Esophagus squamous epithelium (tissue), 5 donors: ENCODE data around the gene DACT2. TPM values are rescaled to one million over a fixed set of nuclear protein-coding genes. Genes with fewer than 3 reads are reported as not detected.
"Not testable (repeated sequence)": the region's sequence is repeated elsewhere in the genome, so short reads cannot be mapped to it uniquely, and the experiment has no call there.

Experiments
- DNase-seq: peaks from one replicate; lab custom pipeline; 2025; lab: John Stamatoyannopoulos, UW
- H3K27ac ChIP-seq, 4 donors: fragments of 200-600 bp; sonication (generic); one replicate each; pipeline ENCODE4 v1.5.1; 2016 to 2019; ENCODE audit warnings: mild to moderate bottlenecking in 1 of 4
- H3K27me3 ChIP-seq, 4 donors: fragments of 200-600 bp; sonication (generic); 1 replicate in 3 of 4; 2 replicates in 1 of 4; pipeline versions ENCODE4 v1.5.1 to v1.6.0; 2017 to 2021; ENCODE audit warnings: antibody characterized with exemption in 1 of 4
- H3K36me3 ChIP-seq, 3 donors: fragments of 200-600 bp; sonication (generic); one replicate each; pipeline ENCODE4 v1.5.1; 2016 to 2019
- H3K4me1 ChIP-seq, 3 donors: fragments of 200-600 bp; sonication (generic); one replicate each; pipeline ENCODE4 v1.5.1; 2017 to 2019
- H3K4me3 ChIP-seq, 4 donors: fragments of 200-600 bp; sonication (generic); 1 replicate in 3 of 4; 2 replicates in 1 of 4; pipeline ENCODE4 v1.5.1; 2016 to 2019; ENCODE audit warnings: mild to moderate bottlenecking in 2 of 4, moderate library complexity in 1 of 4
- H3K9me3 ChIP-seq, 3 donors: fragments of 200-600 bp; sonication (generic); one replicate each; pipeline ENCODE4 v1.5.1; 2016 to 2019
- CTCF ChIP-seq, 6 experiments: fragments of 450-650 bp in 4 of 6; fragments of 200-600 bp in 2 of 6; sonication (generic) in 2 of 6; IDR thresholded peaks; one replicate each; pipeline ENCODE4 v1.5.1; 2016 to 2019; ENCODE audit warnings: antibody characterized with exemption in 6 of 6, mild to moderate bottlenecking in 4 of 6, moderate library complexity in 4 of 6
- POLR2A ChIP-seq, 4 donors: fragments of 450-650 bp; IDR thresholded peaks; one replicate each; pipeline ENCODE4 v1.6.1; 2017; ENCODE audit warnings: antibody characterized with exemption in 4 of 4, mild to moderate bottlenecking in 4 of 4, moderate library complexity in 3 of 4
- WGBS, 2 donors: methylation state at CpG; one replicate each; pipeline ENCODE4 v1.1.5; 2018; 5-methylcytosine and 5-hydroxymethylcytosine counted together
- intact Hi-C: fragments of 100-400 bp; cut with DNase I; formaldehyde crosslinking; loops from one replicate; pipeline ENCODE4 v1.15.0; 2022
- total RNA-seq, 4 donors: library from RNA; depleted of rRNA; stranded (reverse); fragments of >200 nt; gene quantifications; one replicate each; pipeline ENCODE4 v1.1.0, GENCODE V29; 2016
- donor health status: DM: yes; HTN: yes; CAD: no.

Gene DACT2
- total RNA-seq, 4 donors from 2014 or later, result 0.57 to 2.8 (median 1.9) TPM

GRCh38 chr6:168272415-168273325, 46.9 kb downstream of the DACT2 start:
- DNase-seq, result no peak
- 34 to 44% methylated on average over 15 to 16 of the region's 17 CpGs for WGBS, 2 donors

GRCh38 chr6:168270274-168271172, 49.1 kb downstream of the DACT2 start:
- Histone ChIP-seq H3K9me3 (no peaks in the 10 kb centered on the region), H3K36me3 (no peaks in the 10 kb centered on the region), H3K4me3 (no peak overlapping the region), H3K4me1 (peaks cover 0 to 40% (median 7%) of the 10 kb centered on the region in 3 donors), H3K27me3 (peaks cover 0 to 47% (median 0%) of the 10 kb centered on the region in 4 donors), H3K27ac (no peak overlapping the region)
- no peak for TF ChIP-seq POLR2A (IDR thresholded peaks at IDR 0.05)
- no peak for TF ChIP-seq CTCF (IDR thresholded peaks at IDR 0.05)
- no peak for DNase-seq
- 90 to 93% methylated on average over 10 to 18 of the region's 19 CpGs for WGBS, 2 donors
- intact Hi-C loops, result no loop called here

More at GRCh38 chr6:168272415-168273325, 46.9 kb downstream of the DACT2 start:
- TF ChIP-seq CTCF (IDR thresholded peaks at IDR 0.05), result no peak
- intact Hi-C loops, result no loop called here
- Histone ChIP-seq H3K9me3 (no peaks in the 10 kb centered on the region), H3K4me3 (no peak overlapping the region), H3K27me3 (peaks cover 0 to 50% (median 0%) of the 10 kb centered on the region in 4 donors), H3K27ac (no peak overlapping the region), H3K36me3 (no peaks in the 10 kb centered on the region), H3K4me1 (peaks cover 0 to 26% (median 7%) of the 10 kb centered on the region in 3 donors)

DNA sequence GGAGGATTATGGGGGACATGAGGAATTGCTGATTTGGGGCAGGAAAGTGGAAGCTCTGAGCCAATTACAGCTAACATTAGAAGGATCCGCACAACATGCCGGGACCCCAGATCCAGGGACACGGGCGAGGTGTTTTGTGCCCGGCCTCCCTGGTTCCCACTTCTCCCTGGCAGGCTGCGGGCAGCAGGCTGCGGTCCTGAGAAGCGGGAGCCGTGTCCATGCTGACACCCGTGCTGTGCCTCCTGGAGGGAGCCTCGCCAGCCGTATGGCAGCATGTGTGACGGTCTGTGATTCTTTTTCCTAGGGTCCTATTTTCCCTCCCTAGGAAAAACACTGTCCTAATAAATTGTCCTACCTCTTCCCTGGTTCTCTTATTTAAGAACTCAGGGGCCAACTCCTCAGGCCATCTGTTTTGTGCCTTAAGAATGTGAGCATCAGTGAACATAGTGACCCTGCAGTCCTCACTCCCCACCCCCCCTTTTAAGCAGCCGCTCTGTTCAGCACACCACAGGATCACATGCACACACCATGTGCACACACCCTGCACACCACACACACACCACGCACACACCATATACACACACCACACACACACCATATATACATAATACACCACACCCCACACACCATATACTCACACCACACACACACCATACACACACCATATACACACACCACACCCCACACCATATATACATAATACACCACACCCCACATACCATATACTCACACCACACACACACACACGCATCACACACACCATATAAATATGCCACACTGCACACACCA, 49.9 kb downstream of the DACT2 start:
- no peaks in the 10 kb centered on the region for H3K9me3 ChIP-seq
- H3K27ac ChIP-seq, result no peak overlapping the region
- TF ChIP-seq POLR2A (IDR thresholded peaks at IDR 0.05), result no peak
- no peak for TF ChIP-seq CTCF (IDR thresholded peaks at IDR 0.05)
- WGBS, 2 donors, result 91 to 92% methylated on average over 10 to 16 of the region's 16 CpGs
- no peak overlapping the region for H3K4me3 ChIP-seq
- intact Hi-C loops, result no loop called here
- H3K27me3 ChIP-seq, result peaks cover 0 to 45% (median 0%) of the 10 kb centered on the region in 4 donors
- no peaks in the 10 kb centered on the region for H3K36me3 ChIP-seq
- DNase-seq, result no peak
- H3K4me1 ChIP-seq, result peaks cover 0 to 49% (median 7%) of the 10 kb centered on the region in 3 donors

DNA sequence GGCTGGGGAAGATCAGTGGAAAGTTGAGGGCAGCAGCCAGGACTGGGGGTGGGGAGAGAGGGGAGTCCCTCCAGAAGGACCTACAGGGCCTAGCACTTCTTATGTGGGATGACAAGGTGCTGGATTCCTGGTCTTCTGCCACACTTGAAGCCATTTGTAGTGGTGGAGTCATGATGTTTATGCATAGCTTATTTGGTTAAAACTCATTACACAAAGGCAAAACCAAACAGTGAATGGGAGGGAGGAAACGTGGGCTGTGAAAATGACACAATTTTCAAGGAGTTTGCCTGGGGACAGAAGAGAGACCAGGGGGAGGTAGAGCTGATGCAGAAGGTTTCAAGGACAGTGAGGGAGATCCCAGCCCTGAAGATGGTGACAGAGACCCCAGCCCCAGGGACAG, 50.8 kb downstream of the DACT2 start:
- Histone ChIP-seq H3K4me1 (peaks cover 0 to 56% (median 11%) of the 10 kb centered on the region in 3 donors), H3K27me3 (peaks cover 0 to 37% (median 0%) of the 10 kb centered on the region in 4 donors), H3K27ac (no peak overlapping the region), H3K4me3 (no peak overlapping the region), H3K36me3 (no peaks in the 10 kb centered on the region), H3K9me3 (no peaks in the 10 kb centered on the region)
- no peak for DNase-seq
- intact Hi-C loops, result no loop called here
- WGBS, 2 donors, result 30 to 31% methylated on average over 1 of the region's 1 CpG
- TF ChIP-seq POLR2A (IDR thresholded peaks at IDR 0.05) (no peak), CTCF (IDR thresholded peaks at IDR 0.05) (no peak)

DNA sequence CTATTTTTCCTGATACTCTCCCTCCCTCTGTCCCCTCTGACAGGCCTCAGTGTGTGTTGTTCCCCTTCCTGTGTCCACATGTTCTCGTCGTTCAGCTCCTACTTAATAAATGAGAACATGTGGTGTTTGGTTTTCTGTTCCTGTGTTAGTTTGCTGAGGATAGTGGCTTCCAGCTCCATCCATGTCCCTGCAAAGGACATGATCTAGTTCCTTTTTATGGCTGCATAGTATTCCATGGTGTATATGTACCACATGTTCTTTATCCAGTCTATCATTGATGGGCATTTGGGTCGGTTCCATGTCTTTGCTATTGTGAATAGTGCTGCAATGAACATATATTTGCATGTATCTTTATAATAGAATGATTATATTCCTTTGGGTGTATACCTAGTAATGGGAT, 51.8 kb downstream of the DACT2 start:
- H3K36me3 ChIP-seq, H3K27ac ChIP-seq, H3K4me3 ChIP-seq, DNase-seq, H3K9me3 ChIP-seq, intact Hi-C loops: not testable (repeated sequence)
- WGBS, 2 donors, result 72 to 88% methylated on average over 3 of the region's 3 CpGs
- Histone ChIP-seq H3K27me3 (peaks cover 0 to 31% (median 0%) of the 10 kb centered on the region in 4 donors), H3K4me1 (peaks cover 0 to 52% (median 11%) of the 10 kb centered on the region in 3 donors)
